HT-29 (cell line): ENCODE results near the gene GTPBP6. TPM values are rescaled to one million over a fixed set of nuclear protein-coding genes. Genes with fewer than 3 reads are reported as not detected.
"Not testable (repeated sequence)": the region's sequence is repeated elsewhere in the genome, so short reads cannot be mapped to it uniquely, and the experiment has no call there.

Experiments
- DNase-seq: peaks from one replicate; pipeline ENCODE4 v3.0.0-alpha.2; 2015; ENCODE audit warnings: low spot score
- total RNA-seq: library from RNA; depleted of rRNA; stranded (reverse); fragments of >200 nt; shearing (Covaris generic); gene quantifications from 2 replicates; pipeline ENCODE4 v1.2.3, GENCODE V29; 2014; rRNA removed

The GTPBP6 gene
- total RNA-seq, 1 experiment from 2014 or later = 111 TPM

GRCh38 chrX:264634-265455 lies 53.8 kb downstream of the GTPBP6 start:
- no peak for DNase-seq

- DNase-seq = not testable (repeated sequence)
Observed at GRCh38 chrX:264006-264405, 54.6 kb downstream of the GTPBP6 start.

GRCh38 chrX:262381-262909 lies 56.2 kb downstream of the GTPBP6 start:
- peak; percentile 13 for DNase-seq

- DNase-seq = peak; percentile 26
Observed at GRCh38 chrX:261919-262352, 56.7 kb downstream of the GTPBP6 start.

- peak; percentile 52 for DNase-seq
Observed at GRCh38 chrX:261167-261918, 57.3 kb downstream of the GTPBP6 start.

GRCh38 chrX:259692-260355 lies 58.8 kb downstream of the GTPBP6 start:
- no peak for DNase-seq

- no peak for DNase-seq
Observed at GRCh38 chrX:258291-259040, 60.1 kb downstream of the GTPBP6 start.

- no peak for DNase-seq
Observed at GRCh38 chrX:257681-258289, 60.8 kb downstream of the GTPBP6 start.

GRCh38 chrX:257054-257453 lies 61.5 kb downstream of the GTPBP6 start:
- DNase-seq = not testable (repeated sequence)

- no peak for DNase-seq
Observed at GRCh38 chrX:255923-256331, 62.7 kb downstream of the GTPBP6 start.

Other genes starting within 250 kb of the GTPBP6 start
- 58.2 and 68.3 TPM in 2 replicates for gene PLCXD1, start 37.4 kb downstream of the GTPBP6 start, total RNA-seq
- 28.2 and 44.0 TPM in 2 replicates for gene PPP2R3B, start 68.1 kb upstream of the GTPBP6 start, total RNA-seq